ENCODE measurements around the gene IMPACT.

The IMPACT gene

GRCh38 chr18:24421831-24422230 lies 4.6 kb upstream of the IMPACT start:
- in situ Hi-C loops (cut with MboI; ENCODE audit: low sequenced_read_pairs) = no loop called here

- in situ Hi-C loops (cut with MboI; ENCODE audit: low sequenced_read_pairs) = no loop called here
Observed at GRCh38 chr18:24426073-24426397, 435 bp upstream of the IMPACT start.

- in situ Hi-C loops (cut with MboI; ENCODE audit: low sequenced_read_pairs) = no loop called here
Observed at GRCh38 chr18:24427484-24427883, 1.0 kb downstream of the IMPACT start.

- in situ Hi-C loops (cut with MboI; ENCODE audit: low sequenced_read_pairs) = no loop called here
Observed at GRCh38 chr18:24428709-24429108, 2.2 kb downstream of the IMPACT start.

- in situ Hi-C loops (cut with MboI; ENCODE audit: low sequenced_read_pairs) = no loop called here
Observed at GRCh38 chr18:24429188-24429587, 2.7 kb downstream of the IMPACT start.

GRCh38 chr18:24432618-24433017 lies 6.1 kb downstream of the IMPACT start:
- in situ Hi-C loops (cut with MboI; ENCODE audit: low sequenced_read_pairs) = no loop called here

- in situ Hi-C loops (cut with MboI; ENCODE audit: low sequenced_read_pairs) = no loop called here
Observed at GRCh38 chr18:24436939-24437338, 10.5 kb downstream of the IMPACT start.

GRCh38 chr18:24443870-24444269 lies 17.4 kb downstream of the IMPACT start:
- in situ Hi-C loops (cut with MboI; ENCODE audit: low sequenced_read_pairs) = no loop called here

GRCh38 chr18:24446453-24446852 lies 20.0 kb downstream of the IMPACT start:
- in situ Hi-C loops (cut with MboI; ENCODE audit: low sequenced_read_pairs) = no loop called here

GRCh38 chr18:24446953-24447538 lies 20.6 kb downstream of the IMPACT start:
- in situ Hi-C loops (cut with MboI; ENCODE audit: low sequenced_read_pairs) = no loop called here

GRCh38 chr18:24447961-24448360 lies 21.5 kb downstream of the IMPACT start:
- in situ Hi-C loops (cut with MboI; ENCODE audit: low sequenced_read_pairs) = no loop called here

- in situ Hi-C loops (cut with MboI; ENCODE audit: low sequenced_read_pairs) = no loop called here
Observed at GRCh38 chr18:24456549-24456948, 30.1 kb downstream of the IMPACT start.

- in situ Hi-C loops (cut with MboI; ENCODE audit: low sequenced_read_pairs) = no loop called here
Observed at GRCh38 chr18:24459772-24460171, 33.3 kb downstream of the IMPACT start.

GRCh38 chr18:24460388-24460787 lies 33.9 kb downstream of the IMPACT start, which contains the start of gene HRH4:
Gene HRH4, plus strand, starts transcription at chr18:24460637. Its CDS starts 92 bp downstream, at chr18:24460729.
- in situ Hi-C loops (cut with MboI; ENCODE audit: low sequenced_read_pairs) = no loop called here

- in situ Hi-C loops (cut with MboI; ENCODE audit: low sequenced_read_pairs) = no loop called here
Observed at GRCh38 chr18:24461996-24462395, 35.5 kb downstream of the IMPACT start.

GRCh38 chr18:24462838-24463775 lies 36.6 kb downstream of the IMPACT start:
- in situ Hi-C loops (cut with MboI; ENCODE audit: low sequenced_read_pairs) = no loop called here

- in situ Hi-C loops (cut with MboI; ENCODE audit: low sequenced_read_pairs) = no loop called here
Observed at GRCh38 chr18:24465486-24465885, 39.0 kb downstream of the IMPACT start.

- in situ Hi-C loops (cut with MboI; ENCODE audit: low sequenced_read_pairs) = no loop called here
Observed at GRCh38 chr18:24466771-24467170, 40.3 kb downstream of the IMPACT start.

GRCh38 chr18:24470022-24470618 lies 43.6 kb downstream of the IMPACT start:
- in situ Hi-C loops (cut with MboI; ENCODE audit: low sequenced_read_pairs) = no loop called here

GRCh38 chr18:24470805-24471204 lies 44.3 kb downstream of the IMPACT start:
- in situ Hi-C loops (cut with MboI; ENCODE audit: low sequenced_read_pairs) = no loop called here

- in situ Hi-C loops (cut with MboI; ENCODE audit: low sequenced_read_pairs) = no loop called here
Observed at GRCh38 chr18:24472591-24472990, 46.1 kb downstream of the IMPACT start.

- in situ Hi-C loops (cut with MboI; ENCODE audit: low sequenced_read_pairs) = no loop called here
Observed at GRCh38 chr18:24474406-24474805, 47.9 kb downstream of the IMPACT start.
